NCI-H2171 treated with DMSO at 0.1 percent for 48 hours (cell line): ENCODE data around the gene SLC26A1.

Experiments
- DNase-seq: peaks from one replicate; lab custom pipeline; 2025; lab: John Stamatoyannopoulos, UW

SLC26A1 gene

GRCh38 chr4:993111-994029 lies at the start of gene SLC26A1:
Gene SLC26A1 (minus strand): TSS chr4:993404. CDS start chr4:991703, 1,701 bp downstream.
- DNase-seq = no peak

GRCh38 chr4:1042352-1043055 lies 49.3 kb upstream of the SLC26A1 start:
- DNase-seq = no peak

GRCh38 chr4:1041936-1042330 lies 48.7 kb upstream of the SLC26A1 start:
- DNase-seq = no peak

GRCh38 chr4:1041147-1041935 lies 48.1 kb upstream of the SLC26A1 start:
- DNase-seq = no peak

GRCh38 chr4:1040344-1041146 lies 47.3 kb upstream of the SLC26A1 start:
- DNase-seq = no peak

- DNase-seq = no peak
Observed at GRCh38 chr4:1039493-1040343, 46.5 kb upstream of the SLC26A1 start.

GRCh38 chr4:1038948-1039492 lies 45.8 kb upstream of the SLC26A1 start:
- DNase-seq = no peak

- no peak for DNase-seq
Observed at GRCh38 chr4:1036976-1037810, 44.0 kb upstream of the SLC26A1 start.

- DNase-seq = no peak
Observed at GRCh38 chr4:1036095-1036494, 42.9 kb upstream of the SLC26A1 start.

GRCh38 chr4:1035510-1035909 lies 42.3 kb upstream of the SLC26A1 start:
- no peak for DNase-seq

GRCh38 chr4:1033840-1034551 lies 40.8 kb upstream of the SLC26A1 start:
- no peak for DNase-seq

- DNase-seq = no peak
Observed at GRCh38 chr4:1032861-1033260, 39.7 kb upstream of the SLC26A1 start.

- DNase-seq = no peak
Observed at GRCh38 chr4:1031956-1032795, 39.0 kb upstream of the SLC26A1 start.

- no peak for DNase-seq
Observed at GRCh38 chr4:1031346-1031745, 38.1 kb upstream of the SLC26A1 start.

GRCh38 chr4:1030559-1030958 lies 37.4 kb upstream of the SLC26A1 start:
- no peak for DNase-seq

GRCh38 chr4:1030031-1030430 lies 36.8 kb upstream of the SLC26A1 start:
- DNase-seq = no peak

- DNase-seq = no peak
Observed at GRCh38 chr4:1029529-1029928, 36.3 kb upstream of the SLC26A1 start.
